Activated gamma-delta T cell treated with Interleukin-2 at 50 U/mL for 16 hours (primary cell): ENCODE results near the gene SYNPO.

Experiments
- DNase-seq: peaks from one replicate; pipeline ENCODE4 v3.0.0-alpha.2; 2020

SYNPO gene

GRCh38 chr5:150659360-150660107 is 19.1 kb downstream of the SYNPO start:
- no peak for DNase-seq

- DNase-seq, result no peak
Observed at GRCh38 chr5:150660108-150660831, 19.8 kb downstream of the SYNPO start.

GRCh38 chr5:150661086-150661485 is 20.6 kb downstream of the SYNPO start, which contains the start of gene MYOZ3:
MYOZ3 (plus strand) TSS chr5:150661251; CDS start chr5:150662942, 1,691 bp downstream.
- DNase-seq, result no peak

- no peak for DNase-seq
Observed at GRCh38 chr5:150661821-150662596, 21.5 kb downstream of the SYNPO start.

- DNase-seq, result no peak
Observed at GRCh38 chr5:150662731-150663516, 22.5 kb downstream of the SYNPO start.

- DNase-seq, result no peak
Observed at GRCh38 chr5:150663936-150664335, 23.5 kb downstream of the SYNPO start.

- no peak for DNase-seq
Observed at GRCh38 chr5:150665044-150665443, 24.6 kb downstream of the SYNPO start.

- DNase-seq, result no peak
Observed at GRCh38 chr5:150670275-150670947, 30.0 kb downstream of the SYNPO start.

- no peak for DNase-seq
Observed at GRCh38 chr5:150670948-150671310, 30.5 kb downstream of the SYNPO start.

- peak; percentile 12 for DNase-seq
Observed at GRCh38 chr5:150671509-150672236, 31.2 kb downstream of the SYNPO start.

GRCh38 chr5:150672237-150672883 is 31.9 kb downstream of the SYNPO start:
- DNase-seq, result peak; percentile 18

GRCh38 chr5:150672884-150673275 is 32.4 kb downstream of the SYNPO start:
- no peak for DNase-seq

GRCh38 chr5:150674341-150674821 is 33.9 kb downstream of the SYNPO start:
- no peak for DNase-seq

- no peak for DNase-seq
Observed at GRCh38 chr5:150675069-150675468, 34.6 kb downstream of the SYNPO start.

GRCh38 chr5:150676578-150676977 is 36.1 kb downstream of the SYNPO start:
- DNase-seq, result no peak

- no peak for DNase-seq
Observed at GRCh38 chr5:150689120-150689519, 48.7 kb downstream of the SYNPO start.

GRCh38 chr5:150690760-150691159 is 50.3 kb downstream of the SYNPO start:
- DNase-seq, result no peak

- DNase-seq, result no peak
Observed at GRCh38 chr5:150692276-150692675, 51.8 kb downstream of the SYNPO start.

- DNase-seq, result no peak
Observed at GRCh38 chr5:150694612-150695011, 54.2 kb downstream of the SYNPO start.

- DNase-seq, result no peak
Observed at GRCh38 chr5:150700246-150700593, 59.8 kb downstream of the SYNPO start.
